Mucosa of stomach (tissue), 1 donor: ENCODE data around the gene COG4.
"Not testable (repeated sequence)": the region's sequence is repeated elsewhere in the genome, so short reads cannot be mapped to it uniquely, and the experiment has no call there.

Experiments
- H3K27me3 ChIP-seq: one replicate; pipeline ENCODE4 v1.7.0; 2013; ENCODE audit warnings: mild to moderate bottlenecking, low read length; ENCODE audit not compliant: control insufficient read depth, insufficient read depth
- H3K36me3 ChIP-seq: one replicate; pipeline ENCODE4 v1.7.0; 2013; ENCODE audit warnings: low read length; ENCODE audit not compliant: control insufficient read depth, insufficient read depth
- H3K4me1 ChIP-seq: one replicate; pipeline ENCODE4 v1.7.0; 2013; ENCODE audit warnings: mild to moderate bottlenecking, low read length; ENCODE audit not compliant: control insufficient read depth, insufficient read depth
- H3K4me3 ChIP-seq: one replicate; pipeline ENCODE4 v1.7.0; 2013; ENCODE audit warnings: low read length
- H3K9ac ChIP-seq: one replicate; pipeline ENCODE4 v1.7.0; 2013; ENCODE audit warnings: mild to moderate bottlenecking, low read length, moderate library complexity
- H3K9me3 ChIP-seq: one replicate; pipeline ENCODE4 v1.7.0; 2013; ENCODE audit warnings: mild to moderate bottlenecking, low read length, moderate library complexity; ENCODE audit not compliant: control insufficient read depth
- donor health status: Pancreatic carcinoma.

COG4 gene

GRCh38 chr16:70460737-70461261, 62.6 kb downstream of the COG4 start:
- no peaks in the 10 kb centered on the region for H3K4me1 ChIP-seq
- H3K9me3 ChIP-seq, result no peaks in the 10 kb centered on the region
- H3K27me3 ChIP-seq, result no peaks in the 10 kb centered on the region
- no peak overlapping the region for H3K4me3 ChIP-seq
- no peaks in the 10 kb centered on the region for H3K36me3 ChIP-seq
- H3K9ac ChIP-seq, result no peak overlapping the region

DNA sequence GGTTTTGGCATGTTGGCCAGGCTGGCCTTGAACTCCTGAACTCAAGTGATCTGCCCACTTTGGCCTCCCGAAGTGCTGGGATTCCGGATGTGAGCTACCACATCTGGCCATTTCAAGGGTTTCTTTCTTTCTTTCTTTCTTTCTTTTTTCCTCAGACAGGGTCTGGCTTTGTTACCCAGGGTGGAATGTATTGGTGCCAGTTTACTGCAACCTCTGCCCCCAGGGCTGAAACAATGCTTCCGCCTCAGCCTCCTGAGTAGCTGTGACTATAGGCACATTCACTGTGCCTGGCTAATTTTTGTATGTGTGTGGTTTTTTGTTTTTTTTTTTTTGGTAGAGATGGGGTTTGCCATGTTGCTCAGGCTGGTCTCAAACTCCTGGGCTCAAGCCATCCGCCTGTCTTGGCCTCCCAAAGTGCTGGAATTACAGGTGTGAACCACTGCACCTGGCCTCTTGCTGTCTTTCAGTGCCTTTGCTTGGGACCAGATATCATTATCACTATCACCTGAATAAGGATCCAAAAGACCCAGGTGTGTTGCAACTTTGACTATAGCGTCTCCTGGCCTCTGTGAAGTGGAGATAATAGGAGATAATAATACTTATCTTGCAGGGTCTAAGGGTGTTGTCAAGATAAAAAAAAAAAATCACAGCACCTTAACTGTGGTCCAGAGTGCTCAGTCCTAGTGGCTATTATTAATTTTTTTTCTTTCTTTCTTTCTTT, 65.7 kb downstream of the COG4 start:
- Histone ChIP-seq H3K36me3 (no peaks in the 10 kb centered on the region), H3K4me1 (peaks cover 6% of the 10 kb centered on the region), H3K27me3 (no peaks in the 10 kb centered on the region), H3K9ac (no peak overlapping the region), H3K9me3 (no peaks in the 10 kb centered on the region), H3K4me3 (no peak overlapping the region)

GRCh38 chr16:70455910-70456309, 67.4 kb downstream of the COG4 start:
- Histone ChIP-seq H3K4me1 (peaks cover 6% of the 10 kb centered on the region), H3K27me3 (no peaks in the 10 kb centered on the region), H3K4me3 (no peak overlapping the region), H3K9me3 (no peaks in the 10 kb centered on the region), H3K36me3 (no peaks in the 10 kb centered on the region), H3K9ac (no peak overlapping the region)

DNA sequence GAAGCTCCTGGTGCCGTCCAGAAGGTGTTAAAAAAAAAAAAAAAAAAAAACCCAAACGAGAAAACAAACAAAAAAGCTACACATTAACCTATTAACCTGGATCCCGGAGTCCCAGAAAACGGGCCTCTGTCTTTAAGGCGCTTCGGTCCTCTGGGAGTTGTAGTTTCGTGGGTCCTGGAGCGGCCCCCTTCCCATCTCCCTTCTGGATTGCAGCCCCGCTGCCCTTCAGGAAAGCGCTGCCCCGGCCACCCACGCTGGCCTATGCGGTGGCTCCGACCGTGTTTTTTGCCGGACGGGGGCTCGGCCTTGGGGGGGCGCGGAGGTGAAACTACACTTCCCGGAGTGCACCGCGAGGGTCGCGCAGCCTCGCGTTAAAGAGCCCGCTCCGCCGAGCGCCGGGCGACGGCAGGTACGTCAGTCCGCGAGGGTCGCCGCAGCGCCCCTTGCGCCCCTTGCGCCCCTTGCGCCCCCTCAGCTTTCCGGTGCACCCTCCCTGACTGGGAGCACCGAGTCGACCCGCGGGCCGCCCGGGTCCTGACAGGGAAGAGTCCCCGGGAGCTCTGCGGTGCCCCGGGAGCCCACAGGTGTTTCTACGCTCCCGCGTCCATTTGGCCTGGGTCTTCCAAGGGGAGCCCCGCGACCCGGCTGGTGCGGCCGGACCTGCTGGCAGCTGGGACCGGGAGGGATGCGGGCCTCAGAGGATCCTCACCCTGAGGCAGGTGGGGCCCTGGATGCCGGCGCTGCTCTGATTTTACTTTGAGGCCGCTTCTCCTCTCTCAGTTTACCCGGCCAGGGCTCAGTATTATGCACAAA, 68.9 kb downstream of the COG4 start, which contains the start of gene FCSK:
FCSK (plus strand) TSS at position 374 of the 813 bp plus-strand sequence. CDS start 8,596 bp downstream, outside the sequence.
- H3K27me3 ChIP-seq, result no peaks in the 10 kb centered on the region
- H3K9me3 ChIP-seq, result no peaks in the 10 kb centered on the region
- H3K9ac ChIP-seq, result peak within 1 kb of the TSS; percentile 91
- peak within 1 kb of the TSS; percentile 90 for H3K4me3 ChIP-seq
- H3K36me3 ChIP-seq, result no peaks in the 10 kb centered on the region
- H3K4me1 ChIP-seq, result peaks cover 6% of the 10 kb centered on the region

DNA sequence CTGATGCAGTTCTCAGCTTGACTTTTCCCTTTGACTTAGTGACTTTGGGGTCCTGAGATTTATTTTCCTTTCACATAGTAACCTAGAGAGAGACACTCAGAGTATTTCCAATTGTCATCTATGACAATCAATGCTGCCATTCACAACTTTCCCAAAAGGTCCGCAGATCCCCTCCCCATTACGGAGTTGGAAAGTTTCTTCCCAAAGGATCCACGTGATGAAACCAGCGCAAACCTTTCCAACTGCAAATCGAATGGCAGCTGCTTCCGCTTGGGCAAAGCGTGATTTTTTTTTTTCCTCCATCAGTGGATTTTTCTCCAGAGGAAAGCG, 69.5 kb downstream of the COG4 start:
- no peaks in the 10 kb centered on the region for H3K9me3 ChIP-seq
- peak overlapping the region; percentile 91 for H3K9ac ChIP-seq
- no peaks in the 10 kb centered on the region for H3K36me3 ChIP-seq
- H3K4me1 ChIP-seq, result peaks cover 6% of the 10 kb centered on the region
- peak overlapping the region; percentile 90 for H3K4me3 ChIP-seq
- no peaks in the 10 kb centered on the region for H3K27me3 ChIP-seq

DNA sequence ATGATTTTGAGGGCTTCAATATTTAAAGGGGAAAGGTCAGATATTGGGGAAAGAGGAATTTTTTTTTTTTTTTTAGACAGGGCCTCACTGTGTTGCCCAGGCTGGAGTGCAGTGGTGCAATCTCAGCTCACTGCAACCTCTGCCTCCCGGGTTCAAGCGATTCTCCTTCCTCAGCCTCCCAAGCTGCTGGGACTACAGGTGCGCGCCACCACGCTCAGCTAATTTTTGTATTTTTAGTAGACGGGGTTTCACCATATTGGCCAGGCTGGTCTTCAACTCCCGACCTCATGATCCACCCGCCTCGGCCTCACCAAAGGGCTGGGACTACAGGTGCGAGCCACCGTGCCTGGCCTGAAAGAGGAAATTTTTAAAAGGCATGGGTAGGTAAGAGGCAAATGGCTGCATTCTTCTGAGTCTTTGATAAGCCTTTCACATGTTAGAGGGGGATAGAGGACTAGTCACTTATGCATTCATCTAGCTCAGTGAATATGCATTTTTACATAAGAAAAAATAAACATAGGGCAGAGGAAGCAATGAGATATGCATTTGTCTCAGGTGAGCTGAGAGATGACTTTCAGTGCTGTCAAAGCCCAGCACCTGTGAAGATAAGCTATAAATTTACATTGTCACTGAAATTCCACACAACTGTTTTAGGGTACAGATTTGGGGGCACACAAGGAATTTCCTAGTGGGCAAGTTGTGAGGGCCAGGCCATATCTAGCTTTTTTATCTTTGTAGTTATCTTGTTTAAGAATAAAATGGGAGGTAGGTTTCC, 70.0 kb downstream of the COG4 start:
- peak overlapping the region; percentile 91 for H3K9ac ChIP-seq
- H3K4me3 ChIP-seq, result no peak overlapping the region
- H3K27me3 ChIP-seq, result no peaks in the 10 kb centered on the region
- H3K4me1 ChIP-seq, result peaks cover 6% of the 10 kb centered on the region
- no peaks in the 10 kb centered on the region for H3K36me3 ChIP-seq
- H3K9me3 ChIP-seq, result no peaks in the 10 kb centered on the region

GRCh38 chr16:70451004-70451340, 72.4 kb downstream of the COG4 start:
- H3K4me3 ChIP-seq, H3K4me1 ChIP-seq, H3K9me3 ChIP-seq, H3K27me3 ChIP-seq, H3K36me3 ChIP-seq, H3K9ac ChIP-seq: not testable (repeated sequence)

GRCh38 chr16:70450142-70451003, 73.0 kb downstream of the COG4 start:
- H3K4me1 ChIP-seq, H3K9ac ChIP-seq, H3K27me3 ChIP-seq, H3K36me3 ChIP-seq, H3K9me3 ChIP-seq, H3K4me3 ChIP-seq: not testable (repeated sequence)

DNA sequence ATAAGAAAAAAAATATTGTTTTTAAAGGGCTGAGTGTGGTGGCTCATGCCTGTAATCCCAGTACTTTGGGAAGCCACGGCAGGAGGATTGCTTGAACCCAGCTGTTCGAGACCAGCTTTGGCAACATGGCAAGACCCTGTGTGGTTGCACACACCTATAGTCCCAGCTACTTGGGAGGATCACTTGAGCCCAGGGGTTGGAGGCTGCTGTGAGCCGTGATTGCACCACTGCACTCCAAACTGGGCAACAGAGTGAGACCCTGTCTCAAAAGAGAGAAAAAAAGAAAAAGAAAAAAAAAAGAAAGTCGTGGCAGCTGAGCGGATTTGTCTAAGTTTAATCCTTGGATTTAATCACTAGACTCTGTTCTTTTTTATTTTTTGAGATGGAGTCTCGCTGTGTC, 75.3 kb downstream of the COG4 start:
- no peaks in the 10 kb centered on the region for H3K36me3 ChIP-seq
- H3K4me3 ChIP-seq, result no peak overlapping the region
- no peaks in the 10 kb centered on the region for H3K27me3 ChIP-seq
- no peaks in the 10 kb centered on the region for H3K9me3 ChIP-seq
- no peaks in the 10 kb centered on the region for H3K4me1 ChIP-seq
- no peak overlapping the region for H3K9ac ChIP-seq

DNA sequence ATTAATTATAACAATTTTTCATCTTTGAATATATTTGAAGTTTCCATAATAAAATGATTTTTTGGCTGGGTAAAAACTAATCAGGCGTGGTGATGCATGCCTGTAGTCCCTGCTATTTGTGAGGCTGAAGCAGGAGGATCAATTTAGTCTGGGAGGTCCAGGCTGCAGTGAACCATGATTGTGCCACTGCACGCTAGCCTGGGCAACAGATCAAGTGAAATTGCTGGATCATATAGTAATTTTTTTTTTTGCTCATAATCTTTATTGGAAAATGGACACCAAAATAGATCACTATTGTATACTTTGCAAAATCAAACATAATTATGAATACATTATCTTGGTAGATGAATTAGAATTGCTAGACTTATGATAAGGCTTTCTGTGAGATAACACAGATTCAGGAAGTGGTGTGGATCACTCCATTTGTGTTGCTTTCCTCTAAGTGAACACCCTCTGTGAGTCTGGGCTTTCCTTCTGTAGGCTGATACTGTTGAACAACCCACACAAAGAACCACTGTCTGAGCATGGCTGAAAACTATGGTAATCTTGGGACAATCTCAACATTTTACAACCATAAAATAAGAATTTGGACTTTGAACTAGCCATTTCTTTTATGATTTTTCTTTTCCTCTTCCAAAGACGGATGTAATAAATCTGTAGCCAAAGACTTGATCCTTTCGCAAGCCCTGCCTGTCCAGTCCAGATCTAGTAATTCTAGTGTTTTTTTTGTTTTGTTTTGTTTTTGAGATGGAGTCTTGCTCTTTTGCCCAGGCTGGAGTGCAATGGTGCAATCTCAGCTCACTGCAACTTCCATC, 78.9 kb downstream of the COG4 start:
- no peaks in the 10 kb centered on the region for H3K27me3 ChIP-seq
- no peak overlapping the region for H3K9ac ChIP-seq
- no peaks in the 10 kb centered on the region for H3K9me3 ChIP-seq
- no peaks in the 10 kb centered on the region for H3K36me3 ChIP-seq
- H3K4me1 ChIP-seq, result peaks cover 6% of the 10 kb centered on the region
- H3K4me3 ChIP-seq, result no peak overlapping the region

DNA sequence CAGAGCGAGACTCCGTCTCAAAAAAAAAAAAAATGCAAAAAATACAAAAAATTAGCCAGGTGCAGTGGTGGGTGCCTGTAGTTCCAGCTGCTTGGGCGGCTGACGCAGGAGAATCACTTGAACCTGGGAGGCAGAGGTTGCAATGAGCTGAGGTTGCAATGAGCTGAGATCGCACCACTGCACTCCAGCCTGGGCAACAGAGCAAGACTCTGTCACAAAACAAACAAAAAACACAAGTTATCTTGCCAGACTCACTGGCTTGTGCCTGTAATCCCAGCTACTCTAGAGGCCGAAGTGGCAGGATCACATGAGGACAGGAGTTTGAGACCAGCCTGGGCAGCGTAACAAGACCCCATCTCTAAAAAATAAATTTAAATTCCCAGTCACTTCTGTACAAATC, 81.0 kb downstream of the COG4 start:
- Histone ChIP-seq H3K27me3 (peaks cover 10% of the 10 kb centered on the region), H3K36me3 (no peaks in the 10 kb centered on the region), H3K9me3 (no peaks in the 10 kb centered on the region), H3K9ac (no peak overlapping the region), H3K4me1 (peaks cover 14% of the 10 kb centered on the region), H3K4me3 (no peak overlapping the region)
